ENCODE results near the gene FA2H.
"Not testable (repeated sequence)": the region's sequence is repeated elsewhere in the genome, so short reads cannot be mapped to it uniquely, and the experiment has no call there.

The FA2H gene

GRCh38 chr16:74774223-74775139 lies at the start of gene FA2H:
Gene FA2H, minus strand, starts transcription at chr16:74774820. Its CDS starts 65 bp downstream, at chr16:74774755.
- DNase-seq (ENCODE audit: low read depth): no peak
- no peak within 1 kb of the TSS for H3K4me3 ChIP-seq (ENCODE audit: control insufficient read depth, low read depth, low read length)
- TF ChIP-seq CTCF (IDR thresholded peaks at IDR 0.05; ENCODE audit: control insufficient read depth, insufficient read depth, low read depth, low read length, missing control alignments): no peak

- no peak for TF ChIP-seq CTCF (IDR thresholded peaks at IDR 0.05; ENCODE audit: control insufficient read depth, insufficient read depth, low read depth, low read length, missing control alignments)
- H3K4me3 ChIP-seq (ENCODE audit: control insufficient read depth, low read depth, low read length): no peak overlapping the region
- DNase-seq (ENCODE audit: low read depth): no peak
Observed at GRCh38 chr16:74817851-74818250, 43.2 kb upstream of the FA2H start.

- peak; percentile 93 for TF ChIP-seq CTCF (IDR thresholded peaks at IDR 0.05; ENCODE audit: control insufficient read depth, insufficient read depth, low read depth, low read length, missing control alignments)
- H3K4me3 ChIP-seq (ENCODE audit: control insufficient read depth, low read depth, low read length): no peak overlapping the region
- DNase-seq (ENCODE audit: low read depth): peak; percentile 1
Observed at GRCh38 chr16:74813109-74813641, 38.6 kb upstream of the FA2H start.

- no peak for TF ChIP-seq CTCF (IDR thresholded peaks at IDR 0.05; ENCODE audit: control insufficient read depth, insufficient read depth, low read depth, low read length, missing control alignments)
- H3K4me3 ChIP-seq (ENCODE audit: control insufficient read depth, low read depth, low read length): no peak overlapping the region
Observed at GRCh38 chr16:74811911-74812310, 37.3 kb upstream of the FA2H start.

GRCh38 chr16:74811216-74811615 lies 36.6 kb upstream of the FA2H start:
- DNase-seq (ENCODE audit: low read depth); H3K4me3 ChIP-seq (ENCODE audit: control insufficient read depth, low read depth, low read length): not testable (repeated sequence)

More at GRCh38 chr16:74811911-74812310, 37.3 kb upstream of the FA2H start:
- DNase-seq (ENCODE audit: low read depth): no peak

- TF ChIP-seq CTCF (IDR thresholded peaks at IDR 0.05; ENCODE audit: control insufficient read depth, insufficient read depth, low read depth, low read length, missing control alignments): no peak
- H3K4me3 ChIP-seq (ENCODE audit: control insufficient read depth, low read depth, low read length): no peak overlapping the region
- DNase-seq (ENCODE audit: low read depth): no peak
Observed at GRCh38 chr16:74807052-74807646, 32.5 kb upstream of the FA2H start.

Data from AG09309 (cell line).